ENCODE data around the gene ATG9B. TPM values are rescaled to one million over a fixed set of nuclear protein-coding genes. Genes with fewer than 3 reads are reported as not detected.
"Not testable (repeated sequence)": the region's sequence is repeated elsewhere in the genome, so short reads cannot be mapped to it uniquely, and the experiment has no call there.

ATG9B gene
- polyA plus RNA-seq, 1 experiment = 0.15 TPM

DNA sequence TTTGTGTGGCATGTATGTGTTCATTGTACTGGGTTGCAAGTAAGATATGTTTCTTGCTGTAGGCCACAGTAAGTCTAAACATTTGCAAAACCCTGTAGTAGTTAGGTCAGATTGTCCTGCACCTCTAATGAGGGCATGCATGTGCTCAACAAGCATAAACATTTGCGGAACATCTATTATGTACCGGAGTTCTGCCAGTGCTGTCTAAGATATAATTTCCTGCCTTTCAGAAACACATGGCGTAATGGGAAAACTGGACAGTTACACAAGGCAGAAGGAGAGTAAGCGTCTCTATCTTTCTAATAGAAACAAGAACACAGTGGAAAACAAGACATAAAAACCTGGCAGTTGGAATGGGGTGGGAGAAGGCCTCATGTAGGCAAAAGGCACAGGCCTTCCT lies 6.7 kb upstream of the ATG9B start:
- no peaks in the 10 kb centered on the region for H3K27me3 ChIP-seq (ENCODE audit: control insufficient read depth, insufficient read depth, low read length)
- TF ChIP-seq, protein P1, sequence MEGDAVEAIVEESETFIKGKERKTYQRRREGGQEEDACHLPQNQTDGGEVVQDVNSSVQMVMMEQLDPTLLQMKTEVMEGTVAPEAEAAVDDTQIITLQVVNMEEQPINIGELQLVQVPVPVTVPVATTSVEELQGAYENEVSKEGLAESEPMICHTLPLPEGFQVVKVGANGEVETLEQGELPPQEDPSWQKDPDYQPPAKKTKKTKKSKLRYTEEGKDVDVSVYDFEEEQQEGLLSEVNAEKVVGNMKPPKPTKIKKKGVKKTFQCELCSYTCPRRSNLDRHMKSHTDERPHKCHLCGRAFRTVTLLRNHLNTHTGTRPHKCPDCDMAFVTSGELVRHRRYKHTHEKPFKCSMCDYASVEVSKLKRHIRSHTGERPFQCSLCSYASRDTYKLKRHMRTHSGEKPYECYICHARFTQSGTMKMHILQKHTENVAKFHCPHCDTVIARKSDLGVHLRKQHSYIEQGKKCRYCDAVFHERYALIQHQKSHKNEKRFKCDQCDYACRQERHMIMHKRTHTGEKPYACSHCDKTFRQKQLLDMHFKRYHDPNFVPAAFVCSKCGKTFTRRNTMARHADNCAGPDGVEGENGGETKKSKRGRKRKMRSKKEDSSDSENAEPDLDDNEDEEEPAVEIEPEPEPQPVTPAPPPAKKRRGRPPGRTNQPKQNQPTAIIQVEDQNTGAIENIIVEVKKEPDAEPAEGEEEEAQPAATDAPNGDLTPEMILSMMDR (IDR thresholded peaks at IDR 0.05; ENCODE audit: insufficient read depth, low read depth, low read length) = no peak
- H3K4me3 ChIP-seq (ENCODE audit: low read depth, low read length) = no peak overlapping the region
- peaks cover 3% of the 10 kb centered on the region for H3K36me3 ChIP-seq (ENCODE audit: control insufficient read depth, insufficient read depth, low read length)
- ChIA-PET CTCF (interaction anchor here (1.8 to 3.0 kb wide), 2 partner anchors 12 to 80 kb away, joined by 8 to 12 read pairs; no protein-coding TSS in a partner anchor), POLR2A (no interaction called here)
- no peak for DNase-seq (ENCODE audit: low read depth)

GRCh38 chr7:151028948-151029501 lies 4.7 kb upstream of the ATG9B start:
- no peaks in the 10 kb centered on the region; the same call in 1 of the 2 replicates for H3K36me3 ChIP-seq (ENCODE audit: control insufficient read depth, insufficient read depth, low read length)
- CTCF ChIA-PET = interaction anchor here (1.0 to 2.9 kb wide), 7 partner anchors 8 to 84 kb away, joined by 4 to 22 read pairs (median 7); partner anchors contain the start of gene TMUB1
- H3K4me3 ChIP-seq (ENCODE audit: low read depth, low read length) = peak overlapping the region; percentile 84
- DNase-seq (ENCODE audit: low read depth) = no peak
- TF ChIP-seq, protein P1 (IDR thresholded peaks at IDR 0.05; ENCODE audit: insufficient read depth, low read depth, low read length) = no peak
- no peaks in the 10 kb centered on the region for H3K27me3 ChIP-seq (ENCODE audit: control insufficient read depth, insufficient read depth, low read length)
- POLR2A ChIA-PET = interaction anchor here (1.0 to 1.3 kb wide), 2 partner anchors 9 to 81 kb away, joined by 3 to 4 read pairs; no protein-coding TSS in a partner anchor

- ChIA-PET POLR2A (interaction anchor here (0.6 to 1.3 kb wide), 3 partner anchors 10 to 199 kb away, joined by 3 to 4 read pairs (median 3); partner anchors contain the start of gene ABCF2), CTCF (interaction anchor here (0.8 to 2.9 kb wide), 10 partner anchors 9 to 85 kb away, joined by 3 to 22 read pairs (median 6); partner anchors contain the start of gene TMUB1)
- TF ChIP-seq, protein P1 (IDR thresholded peaks at IDR 0.05; ENCODE audit: insufficient read depth, low read depth, low read length) = peak; percentile 50
- Histone ChIP-seq H3K36me3 (ENCODE audit: control insufficient read depth, insufficient read depth, low read length) (no peaks in the 10 kb centered on the region; the same call in 1 of the 2 replicates), H3K27me3 (ENCODE audit: control insufficient read depth, insufficient read depth, low read length) (0 out of 2 replicates have a peak, but pooled peaks cover 1% of the 10 kb centered on the region), H3K4me3 (ENCODE audit: low read depth, low read length) (peak within 1 kb of the TSS; percentile 84)
- DNase-seq (ENCODE audit: low read depth) = peak; percentile 99
These were observed 4.0 kb upstream of the ATG9B start, which contains the start of gene ABCB8 for GRCh38 chr7:151028131-151028947. Gene ABCB8 (plus strand): TSS chr7:151028450. CDS start chr7:151028516, 66 bp downstream.

- CTCF ChIA-PET = interaction anchor here (0.8 to 2.9 kb wide), 9 partner anchors 9 to 86 kb away, joined by 3 to 22 read pairs (median 7); partner anchors contain the start of gene TMUB1
- peak overlapping the region; percentile 84 for H3K4me3 ChIP-seq (ENCODE audit: low read depth, low read length)
- POLR2A ChIA-PET = interaction anchor here (1.3 kb wide), 1 partner anchor 11 kb away, joined by 4 read pairs; no protein-coding TSS in a partner anchor
- H3K36me3 ChIP-seq (ENCODE audit: control insufficient read depth, insufficient read depth, low read length); H3K27me3 ChIP-seq (ENCODE audit: control insufficient read depth, insufficient read depth, low read length); DNase-seq (ENCODE audit: low read depth): not testable (repeated sequence)
These were observed 3.4 kb upstream of the ATG9B start for GRCh38 chr7:151027728-151028130.

DNA sequence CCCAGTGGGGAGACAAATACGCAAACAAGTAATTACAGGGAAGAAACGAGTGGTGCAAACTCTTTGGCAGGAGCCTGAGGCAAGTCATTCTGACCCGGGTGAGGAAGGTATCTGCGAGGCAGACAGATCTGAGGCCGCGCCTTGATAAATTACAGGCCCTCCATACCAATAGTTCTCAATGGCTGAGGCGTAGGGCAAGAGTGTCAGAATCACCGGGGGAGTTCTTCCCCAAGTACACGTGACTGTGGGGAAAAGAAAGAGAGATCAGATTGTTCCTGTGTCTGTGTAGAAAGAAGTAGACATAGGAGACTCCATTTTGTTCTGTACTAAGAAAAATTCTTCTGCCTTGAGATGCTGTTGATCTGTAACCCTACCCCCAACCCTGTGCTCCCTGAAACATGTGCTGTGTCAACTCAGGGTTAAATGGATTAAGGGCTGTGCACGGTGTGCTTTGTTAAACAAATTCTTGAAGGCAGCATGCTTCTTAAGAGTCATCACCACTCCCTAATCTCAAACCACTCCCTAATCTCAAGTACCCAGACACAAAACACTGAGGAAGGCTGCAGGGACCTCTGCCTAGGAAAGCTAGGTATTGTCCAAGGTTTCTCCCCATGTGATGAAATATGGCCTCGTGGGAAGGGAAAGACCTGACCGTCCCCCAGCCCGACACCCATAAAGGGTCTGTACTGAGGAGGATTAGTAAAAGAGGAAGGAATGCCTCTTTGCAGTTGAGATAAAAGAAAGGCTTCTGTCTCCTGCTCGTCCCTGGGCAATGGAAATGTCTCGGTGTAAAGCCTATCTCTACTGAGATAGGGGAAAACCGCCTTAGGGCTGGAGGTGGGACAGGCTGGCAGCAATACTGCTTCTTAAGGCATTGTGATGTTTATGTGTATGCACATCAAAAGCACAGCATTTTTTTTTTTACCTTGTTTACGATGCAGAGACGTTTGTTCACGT lies 2.8 kb upstream of the ATG9B start:
- H3K27me3 ChIP-seq (ENCODE audit: control insufficient read depth, insufficient read depth, low read length); H3K36me3 ChIP-seq (ENCODE audit: control insufficient read depth, insufficient read depth, low read length); POLR2A ChIA-PET; DNase-seq (ENCODE audit: low read depth); H3K4me3 ChIP-seq (ENCODE audit: low read depth, low read length): not testable (repeated sequence)
- CTCF ChIA-PET = interaction anchor here (0.6 to 2.9 kb wide), 5 partner anchors 8 to 146 kb away, joined by 3 to 22 read pairs (median 3); no protein-coding TSS in a partner anchor

Data from BJ (cell line).